ENCODE data around the gene RUSF1. TPM values are rescaled to one million over a fixed set of nuclear protein-coding genes. Genes with fewer than 3 reads are reported as not detected.

The RUSF1 gene
- total RNA-seq, 3 donors from 2014 or later = 43.9 to 49.1 (median 45.9) TPM

DNA sequence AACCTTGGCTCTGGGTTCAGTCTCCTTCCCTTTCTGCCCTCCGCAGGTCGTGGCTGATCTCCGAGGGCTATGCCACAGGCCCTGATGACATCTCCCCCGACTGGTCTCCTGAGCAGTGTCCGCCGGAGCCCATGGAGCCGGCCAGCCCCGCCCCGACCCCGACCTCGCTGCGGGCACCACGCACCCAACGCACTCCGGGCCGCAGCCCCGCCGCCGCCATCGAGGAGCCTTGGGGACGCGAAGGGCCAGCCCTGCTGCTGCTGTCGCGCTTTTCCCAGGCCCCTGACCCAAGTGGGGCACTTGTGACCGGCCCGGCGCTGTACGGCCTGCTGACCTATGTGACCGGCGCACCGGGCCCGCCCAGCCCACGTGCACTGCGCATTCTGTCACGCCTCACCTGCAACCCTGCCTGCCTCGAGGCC lies 43.8 kb downstream of the RUSF1 start:
- Mint-ChIP-seq H3K4me3 (no peak overlapping the region), H3K36me3 (ENCODE audit: insufficient read depth) (peaks cover 24% of the 10 kb centered on the region), H3K4me1 (ENCODE audit: low read depth) (peaks cover 23% of the 10 kb centered on the region), H3K9me3 (no peaks in the 10 kb centered on the region), H3K27me3 (ENCODE audit: low read depth) (no peaks in the 10 kb centered on the region)
- DNase-seq (no peak), ATAC-seq (no peak)

GRCh38 chr16:31461921-31462804 lies 46.0 kb downstream of the RUSF1 start:
- Mint-ChIP-seq H3K36me3 (ENCODE audit: insufficient read depth) (peaks cover 23% of the 10 kb centered on the region), H3K9me3 (no peaks in the 10 kb centered on the region), H3K4me3 (no peak overlapping the region), H3K27me3 (ENCODE audit: low read depth) (no peaks in the 10 kb centered on the region), H3K4me1 (ENCODE audit: low read depth) (peaks cover 28% of the 10 kb centered on the region)
- no peak for ATAC-seq
- DNase-seq = no peak

DNA sequence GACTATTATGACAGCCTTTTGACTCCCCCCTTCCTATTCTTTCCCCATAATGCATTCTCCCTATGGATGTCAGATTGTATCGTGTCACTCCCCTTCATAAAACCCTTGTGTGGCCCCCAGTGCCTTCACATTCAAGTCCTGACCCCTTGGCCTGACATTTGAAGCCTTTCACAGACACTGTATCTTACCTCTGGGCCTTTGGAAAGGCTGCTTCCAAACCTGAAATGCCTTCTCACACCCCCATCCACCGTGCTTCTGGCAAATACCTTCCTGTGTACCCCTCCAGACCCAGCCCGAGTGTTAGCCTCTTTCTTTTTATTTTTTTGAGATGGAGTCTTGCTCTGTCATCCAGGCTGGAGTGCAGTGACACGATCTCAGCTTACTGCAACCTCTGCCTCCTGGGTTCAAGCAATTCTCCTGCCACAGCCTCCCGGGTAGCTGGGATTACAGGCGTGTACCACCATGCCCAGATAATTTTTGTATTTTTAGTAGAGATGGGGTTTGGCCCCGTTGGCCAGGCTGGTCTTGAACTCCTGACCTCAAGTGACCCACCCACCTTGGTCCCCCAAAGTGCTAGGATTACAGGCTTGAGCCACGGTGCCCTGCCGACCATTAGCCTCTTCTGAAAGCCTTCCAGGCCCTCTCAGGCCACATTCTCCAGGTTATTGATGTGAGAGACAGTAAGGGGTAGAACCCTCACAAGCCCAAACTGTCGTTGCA lies 46.8 kb downstream of the RUSF1 start:
- peaks cover 29% of the 10 kb centered on the region for H3K4me1 Mint-ChIP-seq (ENCODE audit: low read depth)

GRCh38 chr16:31460582-31461002 lies 47.6 kb downstream of the RUSF1 start:
- H3K4me3 Mint-ChIP-seq = peak overlapping the region; percentile 78
- no peaks in the 10 kb centered on the region for H3K27me3 Mint-ChIP-seq (ENCODE audit: low read depth)
- H3K36me3 Mint-ChIP-seq (ENCODE audit: insufficient read depth) = peaks cover 18% of the 10 kb centered on the region
- no peak for DNase-seq
- peaks cover 35% of the 10 kb centered on the region for H3K4me1 Mint-ChIP-seq (ENCODE audit: low read depth)
- ATAC-seq = no peak
- H3K9me3 Mint-ChIP-seq = no peaks in the 10 kb centered on the region

More for the DNA sequence above, 46.8 kb downstream of the RUSF1 start:
- no peak for ATAC-seq
- H3K4me3 Mint-ChIP-seq = peak overlapping the region; percentile 56
- H3K36me3 Mint-ChIP-seq (ENCODE audit: insufficient read depth) = peaks cover 18% of the 10 kb centered on the region
- no peaks in the 10 kb centered on the region for H3K9me3 Mint-ChIP-seq
- DNase-seq = no peak
- no peaks in the 10 kb centered on the region for H3K27me3 Mint-ChIP-seq (ENCODE audit: low read depth)

- Mint-ChIP-seq H3K9me3 (no peaks in the 10 kb centered on the region), H3K4me3 (peak overlapping the region; percentile 87), H3K27me3 (ENCODE audit: low read depth) (no peaks in the 10 kb centered on the region), H3K4me1 (ENCODE audit: low read depth) (peaks cover 41% of the 10 kb centered on the region), H3K36me3 (ENCODE audit: insufficient read depth) (peaks cover 12% of the 10 kb centered on the region)
- peak; percentile 100 for DNase-seq
- ATAC-seq = peak; percentile 83 to 84
Observed at GRCh38 chr16:31459687-31460581, 48.3 kb downstream of the RUSF1 start.

GRCh38 chr16:31458844-31459686 lies 49.1 kb downstream of the RUSF1 start, which contains the start of gene ARMC5:
Gene ARMC5 (plus strand): TSS chr16:31459501. CDS start chr16:31459525, 24 bp downstream.
- H3K4me1 Mint-ChIP-seq (ENCODE audit: low read depth) = peaks cover 42% of the 10 kb centered on the region
- DNase-seq (peak; percentile 96), ATAC-seq (peak; percentile 82 to 85)
- H3K4me3 Mint-ChIP-seq = peak within 1 kb of the TSS; percentile 87
- H3K36me3 Mint-ChIP-seq (ENCODE audit: insufficient read depth) = peaks cover 10% of the 10 kb centered on the region
- no peaks in the 10 kb centered on the region for H3K27me3 Mint-ChIP-seq (ENCODE audit: low read depth)
- no peaks in the 10 kb centered on the region for H3K9me3 Mint-ChIP-seq

GRCh38 chr16:31458073-31458843 lies 49.9 kb downstream of the RUSF1 start:
- peaks cover 45% of the 10 kb centered on the region for H3K4me1 Mint-ChIP-seq (ENCODE audit: low read depth)
- H3K9me3 Mint-ChIP-seq = no peaks in the 10 kb centered on the region
- H3K36me3 Mint-ChIP-seq (ENCODE audit: insufficient read depth) = peaks cover 7% of the 10 kb centered on the region
- peak overlapping the region; percentile 87 for H3K4me3 Mint-ChIP-seq
- no peak for ATAC-seq
- DNase-seq = peak; percentile 42
- no peaks in the 10 kb centered on the region for H3K27me3 Mint-ChIP-seq (ENCODE audit: low read depth)

DNA sequence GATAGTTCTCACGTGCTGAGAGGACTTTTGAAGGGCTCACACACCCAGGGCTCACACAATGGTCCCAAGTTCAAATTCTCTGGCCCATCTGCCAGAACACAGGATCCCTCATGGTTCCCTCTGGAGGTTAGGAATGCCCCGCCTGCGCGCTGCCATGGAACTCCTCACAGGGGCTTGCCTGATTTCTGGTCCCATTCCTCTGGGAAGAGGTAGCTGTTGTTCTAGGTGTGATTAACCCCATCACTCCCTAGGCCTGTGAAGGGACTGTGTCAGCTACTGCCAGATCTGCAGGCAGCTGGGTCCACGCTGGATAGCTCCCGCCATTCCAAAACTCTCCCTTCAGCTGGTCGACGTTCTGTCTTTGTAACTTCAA lies 51.2 kb downstream of the RUSF1 start:
- Mint-ChIP-seq H3K27me3 (ENCODE audit: low read depth) (no peaks in the 10 kb centered on the region), H3K36me3 (ENCODE audit: insufficient read depth) (peaks cover 2% of the 10 kb centered on the region), H3K4me1 (ENCODE audit: low read depth) (peaks cover 49% of the 10 kb centered on the region), H3K4me3 (peak overlapping the region; percentile 87), H3K9me3 (no peaks in the 10 kb centered on the region)
- no peak for DNase-seq
- ATAC-seq = no peak

DNA sequence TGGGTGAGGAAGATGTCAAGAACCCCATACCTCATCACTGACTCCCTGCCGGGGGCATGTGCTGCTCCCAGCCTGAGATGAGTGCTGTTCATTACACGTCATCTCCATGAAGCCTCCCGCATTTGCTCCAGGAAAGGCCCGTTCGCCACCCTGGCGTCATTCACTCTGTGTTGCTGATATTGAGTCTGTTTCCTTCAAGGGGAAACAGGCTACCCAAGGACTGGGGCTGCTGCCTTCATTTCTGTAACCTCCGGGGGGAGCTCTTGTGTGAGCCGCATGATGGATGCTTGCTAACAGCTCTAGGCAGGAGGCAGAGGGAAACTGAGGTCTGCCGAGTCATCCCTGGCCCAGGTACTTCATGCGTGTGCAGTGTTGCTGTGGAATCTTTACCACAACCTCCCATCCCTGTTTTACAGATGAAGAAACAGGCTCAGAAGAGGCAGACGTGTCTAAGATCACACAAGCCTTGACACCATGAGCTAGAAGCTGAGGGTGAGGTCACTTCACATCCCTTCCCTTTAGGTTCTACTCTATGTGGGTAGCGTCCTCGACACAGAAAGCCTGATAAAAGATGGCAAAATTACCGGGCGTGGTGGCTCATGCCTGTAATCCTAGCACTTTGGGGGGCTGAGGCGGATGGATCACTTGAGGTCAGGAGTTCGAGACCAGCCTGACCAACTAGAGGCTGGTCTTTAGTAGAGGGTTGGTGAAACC lies 52.4 kb downstream of the RUSF1 start:
- DNase-seq (no peak), ATAC-seq (no peak)
- H3K27me3 Mint-ChIP-seq (ENCODE audit: low read depth) = no peaks in the 10 kb centered on the region
- peak overlapping the region; percentile 25 for H3K4me3 Mint-ChIP-seq
- H3K36me3 Mint-ChIP-seq (ENCODE audit: insufficient read depth) = peaks cover 2% of the 10 kb centered on the region
- peaks cover 49% of the 10 kb centered on the region for H3K4me1 Mint-ChIP-seq (ENCODE audit: low read depth)
- no peaks in the 10 kb centered on the region for H3K9me3 Mint-ChIP-seq

GRCh38 chr16:31453255-31454204 lies 54.7 kb downstream of the RUSF1 start:
- Mint-ChIP-seq H3K4me1 (ENCODE audit: low read depth) (peaks cover 40% of the 10 kb centered on the region), H3K4me3 (no peak overlapping the region), H3K36me3 (ENCODE audit: insufficient read depth) (peaks cover 2% of the 10 kb centered on the region), H3K9me3 (no peaks in the 10 kb centered on the region), H3K27me3 (ENCODE audit: low read depth) (no peaks in the 10 kb centered on the region)
- no peak for DNase-seq
- no peak for ATAC-seq

GRCh38 chr16:31452631-31453106 lies 55.5 kb downstream of the RUSF1 start:
- Mint-ChIP-seq H3K36me3 (ENCODE audit: insufficient read depth) (peaks cover 2% of the 10 kb centered on the region), H3K27me3 (ENCODE audit: low read depth) (no peaks in the 10 kb centered on the region), H3K4me3 (no peak overlapping the region), H3K4me1 (ENCODE audit: low read depth) (peaks cover 33% of the 10 kb centered on the region), H3K9me3 (no peaks in the 10 kb centered on the region)
- ATAC-seq (no peak), DNase-seq (no peak)

All from activated T-cell treated with anti-CD3 and anti-CD28 coated beads, Interleukin-2, amount 50 U/mL, for 4 hours (primary cell).